Ovary (tissue), 10 donors: ENCODE data around the gene MOB4. TPM values are rescaled to one million over a fixed set of nuclear protein-coding genes. Genes with fewer than 3 reads are reported as not detected.
A peak's percentile ranks its signal among the peaks of the same experiment; 100 is the strongest.
"Not testable (repeated sequence)": the region's sequence is repeated elsewhere in the genome, so short reads cannot be mapped to it uniquely, and the experiment has no call there.

Experiments
- DNase-seq, 5 donors: peaks; one replicate each; pipeline ENCODE4 v3.0.0-alpha.2; 2019 to 2020
- H3K27ac ChIP-seq, 2 donors: fragments of 200-600 bp; one replicate each; pipeline versions ENCODE4 v1.5.1 to v1.8.0; 2019 to 2022
- H3K27me3 ChIP-seq: fragments of 200-600 bp; one replicate; pipeline ENCODE4 v1.8.0; 2022
- H3K36me3 ChIP-seq: fragments of 200-600 bp; sonication (generic); one replicate; pipeline ENCODE4 v1.5.1; 2019
- H3K4me1 ChIP-seq: one replicate; pipeline ENCODE4 v1.8.1; 2013; ENCODE audit warnings: mild to moderate bottlenecking, moderate library complexity; ENCODE audit not compliant: insufficient read depth
- H3K4me3 ChIP-seq: fragments of 200-600 bp; sonication (generic); one replicate; pipeline ENCODE4 v1.5.1; 2017
- H3K9me3 ChIP-seq, 2 donors: fragments of 200-600 bp in 1 of 2; sonication (generic) in 1 of 2; one replicate each; pipeline versions ENCODE4 v1.5.1 to v1.8.1; 2013 to 2019; ENCODE audit warnings: mild to moderate bottlenecking in 1 of 2, moderate library complexity in 1 of 2
- CTCF ChIP-seq, 3 donors: fragments of 450-650 bp in 2 of 3; fragments of 200-600 bp in 1 of 3; IDR thresholded peaks; one replicate each; pipeline versions ENCODE4 v1.5.1 to v1.8.0; 2016 to 2022; ENCODE audit warnings: antibody characterized with exemption in 3 of 3, mild to moderate bottlenecking in 1 of 3
- EP300 ChIP-seq: sonication (generic); formaldehyde crosslinking; IDR thresholded peaks from one replicate; pipeline ENCODE4 v1.6.1; 2017; ENCODE audit warnings: antibody characterized with exemption
- POLR2A ChIP-seq: fragments of 450-650 bp; IDR thresholded peaks from one replicate; pipeline ENCODE4 v1.6.1; 2017; ENCODE audit warnings: antibody characterized with exemption, mild to moderate bottlenecking, moderate library complexity
- WGBS, 3 donors: extraction: QIAGEN DNeasy Blood & Tissue Kit in 1 of 3; methylation state at CpG; one replicate each; pipeline versions ENCODE4 v1.1.5 to v1.1.7; 2013 to 2017; 5-methylcytosine and 5-hydroxymethylcytosine counted together
- intact Hi-C, 4 donors: fragments of 100-400 bp; cut with DNase I; formaldehyde crosslinking; loops; one replicate each; pipeline versions ENCODE4 v1.11.0 to v1.15.1; 2022 to 2023
- long read RNA-seq, 3 donors: library from polyadenylated mRNA in 2 of 3; unstranded in 2 of 3; transcript quantifications; one replicate each; pipeline ENCODE4 v2.0.0 and lab custom pipeline, GENCODE V29; 2021 to 2026
- polyA plus RNA-seq, 2 donors: library from polyadenylated mRNA; stranded (reverse); fragments of 200-250 nt in 1 of 2; fragments of 350-450 nt in 1 of 2; fragmentation: Illumina TruSeq in 1 of 2; extraction: RNeasy Lipid Tissue Mini Kit (QIAGEN cat#74804) in 1 of 2; gene quantifications; one replicate each; pipeline ENCODE4 v1.2.3, GENCODE V29; 2013 to 2014
- total RNA-seq, 7 donors: library from RNA; depleted of rRNA in 2 of 7; stranded (reverse); fragments of >200 nt in 2 of 7; fragmentation: NEBNext Ultra II Directional in 3 of 7; extraction: Animal tissue kit (Norgen Biotek cat#: 25700) in 3 of 7; gene quantifications; one replicate each; pipeline versions ENCODE4 v1.1.0 to v1.2.4, GENCODE V29; 2016 to 2023
- donor health status: DM: no; HTN: no; CAD: no; lungs with moderate emphysema.
- donor health status: DM: no; HTN: no; CAD: no.
- donor health status: Bipolar disorder and iron deficiency.
- donor health status: DM: yes; HTN: yes; CAD: no.
- donor health status: DM: no; HTN: no; CAD: no.
- donor health status: DM: yes; HTN: yes; CAD: no.

Gene MOB4
- 10 to 100 TPM; 18.7 to 36.2 (median 25.5) TPM for total RNA-seq
- 10 to 100 TPM; 19.4 to 25.8 TPM for polyA plus RNA-seq
- long read RNA-seq, donor 1, transcript MOB4-202 (8 exons, 3,986 nt) = major isoform, 33 of 53 reads
- long read RNA-seq, donor 1, transcript MOB4-207 (7 exons, 1,021 nt) = minor isoform, 11 of 53 reads
- long read RNA-seq, donor 1, partial matches to known transcripts = 0 of 53 reads
- long read RNA-seq, donor 1, other reads (novel, unspliced or antisense) = 7 of 53 reads
- long read RNA-seq, donor 2, transcript MOB4-202 (8 exons, 3,986 nt) = major isoform, 21 of 26 reads
- long read RNA-seq, donor 2, partial matches to known transcripts = 0 of 26 reads
- long read RNA-seq, donor 2, other reads (novel, unspliced or antisense) = 0 of 26 reads
- long read RNA-seq, donor 3, transcript MOB4-207 (7 exons, 1,021 nt) = minor isoform, 11 of 65 reads
- long read RNA-seq, donor 3, transcript MOB4-202 (8 exons, 3,986 nt) = major isoform, 49 of 65 reads
- long read RNA-seq, donor 3, partial matches to known transcripts = 4 of 65 reads
- long read RNA-seq, donor 3, other reads (novel, unspliced or antisense) = 1 of 65 reads

GRCh38 chr2:197515739-197516392, at the start of gene MOB4:
TSS of gene MOB4 (plus strand) at chr2:197516066. CDS start at chr2:197516087, 21 bp downstream.
- peak; percentile 94 to 97 (median 96) for DNase-seq
- Histone ChIP-seq H3K36me3 (no peaks in the 10 kb centered on the region), H3K9me3 (no peaks in the 10 kb centered on the region), H3K4me1 (peaks cover 5% of the 10 kb centered on the region), H3K27me3 (no peaks in the 10 kb centered on the region), H3K27ac (peak within 1 kb of the TSS; percentile 84 to 99), H3K4me3 (peak within 1 kb of the TSS; percentile 81)
- 0 to 1% (median 0%) methylated on average over 48 to 66 of the region's 66 CpGs for WGBS, 3 donors
- intact Hi-C loops = loop anchor here in 1 of 4 donors (10.0 kb wide), 1 partner anchor 189 kb away; the partner anchor contains the start of gene MARS2
- TF ChIP-seq POLR2A (peak; percentile 80), EP300 (no peak), CTCF (IDR thresholded peaks at IDR 0.05) (peak in 2 of 3 donors; percentile 16 to 36)

GRCh38 chr2:197472166-197472565, 43.7 kb upstream of the MOB4 start:
- no peaks in the 10 kb centered on the region for H3K36me3 ChIP-seq
- H3K4me3 ChIP-seq = no peak overlapping the region
- TF ChIP-seq CTCF (IDR thresholded peaks at IDR 0.05) (no peak), POLR2A (no peak), EP300 (no peak)
- H3K27me3 ChIP-seq = no peaks in the 10 kb centered on the region
- no peaks in the 10 kb centered on the region for H3K4me1 ChIP-seq
- no peaks in the 10 kb centered on the region for H3K9me3 ChIP-seq
- DNase-seq = no peak
- H3K27ac ChIP-seq = no peak overlapping the region
- WGBS, 3 donors = 92 to 99% (median 96%) methylated on average over 5 of the region's 5 CpGs
- intact Hi-C loops = no loop called here

GRCh38 chr2:197477797-197478196, 38.1 kb upstream of the MOB4 start:
- Histone ChIP-seq H3K4me1 (no peaks in the 10 kb centered on the region), H3K36me3 (no peaks in the 10 kb centered on the region), H3K4me3 (no peak overlapping the region), H3K9me3 (no peaks in the 10 kb centered on the region), H3K27me3 (no peaks in the 10 kb centered on the region), H3K27ac (no peak overlapping the region)
- no peak for DNase-seq
- WGBS, 3 donors = 97 to 99% (median 99%) methylated on average over 3 of the region's 3 CpGs
- TF ChIP-seq POLR2A (no peak), CTCF (IDR thresholded peaks at IDR 0.05) (no peak), EP300 (no peak)
- intact Hi-C loops = no loop called here

- Histone ChIP-seq H3K4me1 (no peaks in the 10 kb centered on the region), H3K4me3 (no peak overlapping the region), H3K9me3 (no peaks in the 10 kb centered on the region), H3K27me3 (no peaks in the 10 kb centered on the region), H3K27ac (no peak overlapping the region), H3K36me3 (no peaks in the 10 kb centered on the region)
- 77 to 85% (median 80%) methylated on average over 9 of the region's 9 CpGs for WGBS, 3 donors
- intact Hi-C loops = no loop called here
- no peak for TF ChIP-seq CTCF (IDR thresholded peaks at IDR 0.05)
- TF ChIP-seq POLR2A = no peak
- no peak for TF ChIP-seq EP300
- DNase-seq = no peak
These were observed 35.5 kb upstream of the MOB4 start for GRCh38 chr2:197480165-197481036.

GRCh38 chr2:197484248-197484647, 31.6 kb upstream of the MOB4 start:
- DNase-seq, H3K9me3 ChIP-seq, H3K4me1 ChIP-seq, H3K36me3 ChIP-seq, H3K27me3 ChIP-seq, H3K4me3 ChIP-seq, intact Hi-C loops, H3K27ac ChIP-seq: not testable (repeated sequence)
- WGBS, 3 donors = 95 to 99% (median 98%) methylated on average over 3 of the region's 3 CpGs
